ENCODE results near the gene OR7G2.

OR7G2 gene

GRCh38 chr19:9107375-9107774, at the start of gene OR7G2:
OR7G2 (minus strand) TSS chr19:9107475; CDS start chr19:9103243, 4,232 bp downstream.
- DNase-seq (no peak), ATAC-seq (no peak)

GRCh38 chr19:9156304-9156703, 49.0 kb upstream of the OR7G2 start:
- ATAC-seq, result no peak
- DNase-seq, result no peak

- ATAC-seq, result no peak
Measured at GRCh38 chr19:9155591-9155990, 48.3 kb upstream of the OR7G2 start.

GRCh38 chr19:9151367-9151766, 44.1 kb upstream of the OR7G2 start:
- DNase-seq (no peak), ATAC-seq (no peak)

More at GRCh38 chr19:9155591-9155990, 48.3 kb upstream of the OR7G2 start:
- no peak for DNase-seq

- no peak for DNase-seq
- ATAC-seq, result no peak
Measured at GRCh38 chr19:9150650-9151049, 43.4 kb upstream of the OR7G2 start.

GRCh38 chr19:9149997-9150396, 42.7 kb upstream of the OR7G2 start:
- no peak for ATAC-seq
- DNase-seq, result no peak

GRCh38 chr19:9148697-9149096, 41.4 kb upstream of the OR7G2 start:
- no peak for ATAC-seq
- no peak for DNase-seq

GRCh38 chr19:9146882-9147281, 39.6 kb upstream of the OR7G2 start:
- ATAC-seq (no peak), DNase-seq (no peak)

- DNase-seq (no peak), ATAC-seq (no peak)
Measured at GRCh38 chr19:9144920-9145319, 37.6 kb upstream of the OR7G2 start.

- DNase-seq (peak; percentile 88), ATAC-seq (peak; percentile 96)
Measured at GRCh38 chr19:9140159-9140874, 33.0 kb upstream of the OR7G2 start, which contains the start of gene ZNF317. ZNF317 (plus strand) TSS chr19:9140397; CDS start chr19:9156017, 15,620 bp downstream.

GRCh38 chr19:9139609-9140158, 32.4 kb upstream of the OR7G2 start:
- DNase-seq (no peak), ATAC-seq (no peak)

GRCh38 chr19:9132422-9132821, 25.1 kb upstream of the OR7G2 start:
- DNase-seq (no peak), ATAC-seq (no peak)

GRCh38 chr19:9130965-9131364, 23.7 kb upstream of the OR7G2 start:
- ATAC-seq, result no peak

GRCh38 chr19:9128171-9128570, 20.9 kb upstream of the OR7G2 start:
- DNase-seq (no peak), ATAC-seq (no peak)

More at GRCh38 chr19:9130965-9131364, 23.7 kb upstream of the OR7G2 start:
- no peak for DNase-seq

GRCh38 chr19:9126900-9127405, 19.7 kb upstream of the OR7G2 start, which contains the start of gene OR7G3:
OR7G3 (minus strand) TSS chr19:9126950; CDS start chr19:9126950, 0 bp downstream.
- DNase-seq, result no peak
- no peak for ATAC-seq

GRCh38 chr19:9116547-9116946, 9.3 kb upstream of the OR7G2 start:
- no peak for ATAC-seq

GRCh38 chr19:9115307-9115813, 8.1 kb upstream of the OR7G2 start, which contains the start of gene OR7G1:
OR7G1 (minus strand) TSS chr19:9115763; CDS start chr19:9115763, 0 bp downstream.
- ATAC-seq (no peak), DNase-seq (no peak)

More at GRCh38 chr19:9116547-9116946, 9.3 kb upstream of the OR7G2 start:
- no peak for DNase-seq

- ATAC-seq (no peak), DNase-seq (no peak)
Measured at GRCh38 chr19:9109959-9110358, 2.7 kb upstream of the OR7G2 start.

- no peak for ATAC-seq
- DNase-seq, result no peak
Measured at GRCh38 chr19:9086761-9087160, 20.5 kb downstream of the OR7G2 start, which contains the start of gene OR1M1. OR1M1 (plus strand) TSS chr19:9087061; CDS start chr19:9093245, 6,184 bp downstream.

- ATAC-seq, result no peak
Measured at GRCh38 chr19:9078651-9079050, 28.6 kb downstream of the OR7G2 start.

GRCh38 chr19:9076901-9077300, 30.4 kb downstream of the OR7G2 start:
- DNase-seq, result no peak
- no peak for ATAC-seq

More at GRCh38 chr19:9078651-9079050, 28.6 kb downstream of the OR7G2 start:
- DNase-seq, result no peak

- DNase-seq (peak; percentile 4), ATAC-seq (no peak)
Measured at GRCh38 chr19:9075064-9075949, 32.0 kb downstream of the OR7G2 start.

Data from stimulated activated naive CD8-positive, alpha-beta T cell treated with anti-CD3 and anti-CD28 coated beads, Interleukin-15, Interleukin-2, amounts not matched to agents 100 U/mL and 50 U/mL, for 24 hours (primary cell).